ENCODE data around the gene UBR4.
"Not testable (repeated sequence)": the region's sequence is repeated elsewhere in the genome, so short reads cannot be mapped to it uniquely, and the experiment has no call there.

UBR4 gene

DNA sequence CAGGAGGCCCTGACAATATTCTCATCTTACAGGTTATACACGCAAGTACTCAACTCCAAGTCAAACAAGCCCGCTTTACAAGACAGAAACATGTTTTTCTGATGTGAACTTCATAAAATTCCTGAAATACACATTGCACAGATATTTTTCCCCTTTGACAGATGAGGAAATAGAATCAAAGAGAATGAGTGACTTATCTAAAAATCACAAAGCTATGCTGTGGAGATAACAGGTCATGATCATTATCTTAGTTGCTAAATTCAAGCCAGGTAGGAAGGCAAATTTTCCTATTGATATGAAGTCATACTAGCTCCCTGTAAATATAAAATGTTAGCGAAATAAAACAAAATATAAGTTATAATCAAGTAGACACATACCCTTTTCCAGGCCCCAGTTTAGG lies 18.3 kb downstream of the UBR4 start:
- no peak for DNase-seq (ENCODE audit: low spot score)

DNA sequence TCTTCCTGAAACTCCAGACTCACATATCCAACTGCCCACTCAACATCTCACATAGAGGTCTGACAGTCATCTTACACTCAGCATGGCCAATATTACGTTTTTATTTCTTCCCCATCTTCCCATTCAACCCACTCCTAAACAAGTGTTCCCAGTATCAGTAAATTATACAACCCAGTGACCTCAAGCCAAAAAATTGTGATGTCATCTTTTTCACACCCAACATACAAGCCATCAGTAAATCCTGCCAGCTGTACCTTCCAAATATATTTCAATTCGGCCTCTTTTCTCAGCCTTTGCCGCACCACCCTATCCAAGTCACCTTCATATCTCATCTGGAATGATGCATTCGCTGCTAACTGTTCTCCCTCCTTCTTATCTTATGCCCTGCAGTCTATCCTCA lies 19.6 kb downstream of the UBR4 start:
- DNase-seq (ENCODE audit: low spot score) = no peak

DNA sequence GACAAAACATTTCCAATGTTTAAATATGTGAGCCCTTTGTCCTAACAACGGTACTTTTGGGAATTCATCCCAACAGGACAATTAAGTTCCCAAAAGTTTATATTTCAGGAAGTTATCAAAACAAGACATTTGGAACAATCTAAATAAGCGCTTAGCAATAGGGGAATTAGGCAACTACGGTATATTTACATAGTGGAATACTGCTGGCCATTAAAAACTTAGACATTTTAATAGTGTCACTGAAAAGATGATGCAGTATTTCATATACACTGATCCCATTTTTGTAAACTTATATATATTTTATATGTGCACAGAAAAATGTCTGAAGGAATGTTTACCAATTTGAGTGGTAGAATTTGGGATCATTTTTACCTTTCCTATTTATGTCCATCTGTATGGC lies 20.8 kb downstream of the UBR4 start:
- DNase-seq (ENCODE audit: low spot score) = no peak

DNA sequence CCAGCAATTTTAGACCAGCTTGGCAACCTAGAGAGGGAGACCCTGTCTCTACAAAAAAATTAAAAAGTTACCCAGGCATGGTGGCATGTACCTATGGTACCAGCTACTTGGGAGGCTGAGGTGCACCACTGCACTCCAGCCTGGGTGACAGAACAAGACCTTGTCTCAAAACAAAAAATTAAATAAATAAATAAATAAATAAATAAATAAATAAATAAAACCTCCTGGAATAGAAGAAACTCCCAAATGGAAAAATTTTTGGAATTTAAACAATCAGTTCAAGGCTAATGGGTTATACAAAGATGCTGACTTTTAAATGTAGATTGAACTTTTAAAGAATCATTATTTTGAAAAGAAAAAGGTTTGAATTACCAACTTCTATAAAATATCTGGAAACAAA lies 22.2 kb downstream of the UBR4 start:
- no peak for DNase-seq (ENCODE audit: low spot score)

DNA sequence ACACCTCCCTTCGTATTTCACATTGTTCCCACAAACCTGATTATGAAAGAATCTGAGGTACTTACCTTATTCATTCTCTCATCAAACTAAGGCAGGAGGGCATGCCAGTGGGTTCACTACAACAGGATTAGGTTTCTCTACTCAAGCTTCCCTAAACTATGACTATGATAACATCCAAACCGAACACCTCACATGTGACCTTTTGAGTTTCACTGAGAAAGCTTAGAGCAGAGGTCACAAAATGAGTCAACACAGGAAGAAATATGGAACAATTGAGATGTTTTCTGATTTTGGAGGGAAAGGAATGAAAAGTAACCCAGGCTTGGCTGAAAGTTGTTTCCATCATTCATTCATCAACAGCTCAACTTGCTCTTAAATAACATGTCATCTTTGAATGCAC lies 24.1 kb downstream of the UBR4 start:
- DNase-seq (ENCODE audit: low spot score) = no peak

DNA sequence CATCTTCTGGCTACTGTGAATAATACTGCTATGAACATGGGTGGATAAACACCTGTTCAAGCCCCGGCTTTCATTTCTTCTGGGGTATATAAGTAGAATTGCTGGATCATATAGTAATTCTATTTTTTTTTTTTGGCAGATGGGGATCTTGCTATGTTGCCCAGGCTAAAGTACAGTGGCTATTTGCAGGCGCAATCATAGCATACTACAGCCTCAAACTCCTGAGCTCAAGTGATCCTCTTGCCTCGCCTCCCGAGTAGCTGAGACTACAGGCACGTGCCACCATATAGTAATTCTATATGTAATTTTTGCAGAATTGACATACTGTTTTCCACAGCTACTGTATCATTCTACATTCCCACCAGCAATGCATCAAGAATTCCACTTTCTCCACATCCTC lies 27.8 kb downstream of the UBR4 start:
- no peak for DNase-seq (ENCODE audit: low spot score)

DNA sequence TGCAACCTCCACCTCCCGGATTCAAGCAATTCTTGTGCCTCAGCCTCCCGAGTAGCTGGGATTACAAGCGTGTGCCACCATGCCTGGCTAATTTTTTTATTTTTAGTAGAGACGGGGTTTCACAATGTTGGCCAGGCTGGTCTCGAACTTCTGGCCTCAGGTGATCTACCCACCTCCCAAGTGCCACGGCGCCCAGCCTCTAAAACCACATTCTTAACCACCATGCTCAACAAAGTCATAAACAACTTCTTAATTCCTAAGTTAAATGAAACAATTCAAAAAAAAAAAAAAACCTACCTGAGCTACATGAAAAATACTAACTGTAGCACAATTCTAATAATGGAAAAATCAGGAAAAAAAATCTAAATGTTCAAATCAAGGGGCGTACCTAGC lies 29.8 kb downstream of the UBR4 start:
- DNase-seq (ENCODE audit: low spot score) = not testable (repeated sequence)

DNA sequence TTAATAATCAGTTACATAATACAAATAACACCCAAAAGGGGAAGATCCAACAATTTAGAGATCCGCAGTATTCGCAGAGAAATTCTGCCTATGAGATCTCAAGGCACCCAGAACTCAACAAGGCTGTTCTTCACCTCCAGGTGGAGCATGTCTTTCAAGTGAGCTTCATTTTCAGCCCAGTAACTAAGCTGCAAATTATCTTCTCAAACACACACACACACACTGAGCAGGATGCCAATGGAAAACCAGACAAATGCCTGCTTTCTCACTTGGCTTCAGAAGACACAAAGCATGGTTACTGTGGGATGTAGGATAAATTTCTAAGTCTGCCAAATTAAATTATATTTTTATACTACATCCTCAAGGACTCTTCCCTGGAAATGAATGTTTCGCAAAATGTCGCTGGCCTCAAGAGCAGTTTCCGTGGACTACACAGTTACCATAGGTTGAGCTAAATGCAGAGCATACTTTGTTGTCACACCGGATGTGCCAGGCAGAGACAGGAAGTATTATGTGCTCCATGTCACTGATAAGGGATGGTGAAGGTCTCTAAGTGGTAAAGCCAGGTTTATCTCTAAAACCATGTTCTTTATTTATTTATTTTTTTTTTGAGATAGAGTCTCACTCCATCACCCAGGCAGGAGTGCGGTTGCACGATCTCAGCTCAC lies 30.3 kb downstream of the UBR4 start:
- peak; percentile 2 for DNase-seq (ENCODE audit: low spot score)

DNA sequence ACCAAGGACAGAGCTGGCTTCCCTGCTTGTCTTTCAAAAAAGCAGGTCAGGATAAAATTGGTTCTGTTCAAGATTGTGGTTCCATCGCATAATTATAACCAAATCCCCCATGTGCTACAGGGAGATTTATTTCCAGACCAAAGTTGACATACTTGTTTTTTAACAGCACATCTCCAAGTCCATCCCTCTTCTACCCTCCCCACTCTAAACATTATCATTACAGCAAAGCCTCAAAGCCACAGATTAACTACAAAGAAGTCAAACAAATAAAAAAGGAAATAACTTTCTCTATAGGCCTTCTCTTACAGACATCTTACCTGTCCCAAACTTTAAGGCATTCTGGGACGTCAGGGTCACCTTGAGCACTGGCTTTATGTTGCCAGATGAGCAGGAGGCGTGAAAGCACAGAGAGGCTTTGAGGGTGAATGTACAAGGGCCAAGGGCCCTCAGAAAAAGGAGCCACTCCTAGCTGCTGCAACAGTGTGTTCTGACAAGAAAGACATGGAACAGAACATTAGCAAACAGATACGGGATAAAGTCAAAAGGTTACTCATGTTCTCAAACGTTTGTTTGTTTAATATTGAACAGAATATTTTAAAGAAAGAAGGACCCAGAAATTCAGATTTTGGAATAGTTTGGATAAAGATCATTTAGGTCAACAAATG lies 31.2 kb downstream of the UBR4 start:
- no peak for DNase-seq (ENCODE audit: low spot score)

DNA sequence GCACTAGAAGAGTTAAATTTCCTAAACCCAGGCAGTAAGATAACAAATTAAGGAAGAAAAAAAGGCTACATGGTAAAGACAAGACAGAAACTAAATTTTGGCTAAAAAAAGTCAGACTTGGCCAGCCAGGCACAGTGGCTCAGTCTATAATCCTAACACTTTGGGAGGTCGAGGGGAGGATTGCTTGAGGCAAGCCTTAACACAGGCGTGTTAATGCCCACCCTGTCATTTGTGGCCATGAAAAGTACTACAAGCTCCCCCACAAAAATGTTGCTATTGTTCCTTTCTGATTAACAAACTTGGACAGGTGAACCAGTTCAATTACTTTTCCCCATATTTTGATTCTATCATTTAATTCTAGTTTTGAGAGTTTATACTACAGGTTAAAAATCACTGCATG lies 32.3 kb downstream of the UBR4 start:
- no peak for DNase-seq (ENCODE audit: low spot score)

DNA sequence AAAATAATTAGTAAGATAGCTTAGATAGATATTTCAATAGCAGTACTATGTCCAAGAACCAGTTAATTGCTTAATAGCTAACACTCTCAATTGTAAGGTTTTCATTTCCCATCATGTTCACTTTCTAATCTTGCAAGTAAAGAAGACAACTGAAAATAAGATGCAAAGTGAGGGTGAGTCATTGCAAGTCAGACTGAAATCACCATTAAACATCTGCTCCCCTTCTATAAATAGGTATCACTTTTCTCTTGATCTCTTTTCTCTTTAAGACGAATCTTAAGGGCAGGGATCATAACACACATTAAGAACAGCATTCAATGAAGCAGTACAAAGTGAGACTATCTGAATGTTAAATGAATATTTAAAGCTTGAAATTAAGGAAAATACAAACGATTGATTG lies 40.4 kb downstream of the UBR4 start:
- no peak for DNase-seq (ENCODE audit: low spot score)

DNA sequence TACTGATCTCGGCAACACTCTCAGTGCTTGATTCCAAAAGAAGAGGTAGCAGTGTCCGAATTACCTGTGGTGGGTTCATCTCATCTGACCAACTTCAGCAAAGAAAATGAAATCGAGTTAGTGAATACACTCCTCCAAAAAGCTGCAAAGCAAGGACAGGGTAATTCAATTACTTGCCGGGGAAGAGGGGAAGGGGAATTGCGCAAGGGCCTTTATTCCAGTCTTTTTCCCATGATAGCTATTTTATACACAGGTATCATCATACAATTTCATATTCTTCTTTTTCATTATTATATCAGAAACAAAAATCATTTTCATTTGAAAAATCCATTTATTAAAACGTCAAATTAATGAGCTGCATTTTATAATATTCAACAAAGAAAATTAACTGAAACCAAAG lies 42.9 kb downstream of the UBR4 start:
- DNase-seq (ENCODE audit: low spot score) = no peak

DNA sequence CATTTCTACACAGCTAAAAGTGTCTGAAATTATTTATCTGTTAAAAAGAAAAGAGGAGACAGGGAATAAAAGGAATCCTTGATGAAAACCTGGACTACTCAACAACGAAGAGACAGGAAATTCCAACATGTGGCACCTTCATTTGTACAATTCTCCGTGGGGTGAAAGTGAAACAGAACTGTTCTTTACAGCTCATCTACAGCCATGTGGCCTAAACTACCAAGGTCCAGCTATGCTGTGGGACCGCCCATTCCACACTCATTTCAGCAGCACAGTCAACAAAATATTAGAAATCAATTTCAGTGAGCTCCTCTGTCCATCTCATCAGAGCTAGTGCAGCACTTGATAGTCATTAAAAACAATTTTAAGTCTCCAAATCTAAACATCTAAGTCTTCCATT lies 44.0 kb downstream of the UBR4 start:
- no peak for DNase-seq (ENCODE audit: low spot score)

DNA sequence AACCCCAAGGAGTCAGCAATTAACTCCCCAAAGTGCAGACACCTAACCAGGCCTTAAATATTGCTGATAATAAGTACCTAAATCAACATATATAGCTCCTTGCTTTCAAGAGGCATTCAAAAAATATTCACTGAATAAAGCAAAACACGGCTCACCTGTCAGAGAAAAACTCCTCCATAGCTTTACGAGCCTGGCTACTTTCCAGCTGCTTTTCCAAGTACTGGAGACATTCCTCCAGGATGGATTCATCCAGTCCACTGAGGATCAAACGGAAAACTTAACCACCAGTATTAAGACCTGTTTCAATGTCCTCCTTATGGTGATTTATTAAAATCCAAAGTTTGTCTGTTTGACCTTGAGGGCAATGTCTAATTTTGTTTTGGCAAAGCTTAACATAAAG lies 44.6 kb downstream of the UBR4 start:
- no peak for DNase-seq (ENCODE audit: low spot score)

DNA sequence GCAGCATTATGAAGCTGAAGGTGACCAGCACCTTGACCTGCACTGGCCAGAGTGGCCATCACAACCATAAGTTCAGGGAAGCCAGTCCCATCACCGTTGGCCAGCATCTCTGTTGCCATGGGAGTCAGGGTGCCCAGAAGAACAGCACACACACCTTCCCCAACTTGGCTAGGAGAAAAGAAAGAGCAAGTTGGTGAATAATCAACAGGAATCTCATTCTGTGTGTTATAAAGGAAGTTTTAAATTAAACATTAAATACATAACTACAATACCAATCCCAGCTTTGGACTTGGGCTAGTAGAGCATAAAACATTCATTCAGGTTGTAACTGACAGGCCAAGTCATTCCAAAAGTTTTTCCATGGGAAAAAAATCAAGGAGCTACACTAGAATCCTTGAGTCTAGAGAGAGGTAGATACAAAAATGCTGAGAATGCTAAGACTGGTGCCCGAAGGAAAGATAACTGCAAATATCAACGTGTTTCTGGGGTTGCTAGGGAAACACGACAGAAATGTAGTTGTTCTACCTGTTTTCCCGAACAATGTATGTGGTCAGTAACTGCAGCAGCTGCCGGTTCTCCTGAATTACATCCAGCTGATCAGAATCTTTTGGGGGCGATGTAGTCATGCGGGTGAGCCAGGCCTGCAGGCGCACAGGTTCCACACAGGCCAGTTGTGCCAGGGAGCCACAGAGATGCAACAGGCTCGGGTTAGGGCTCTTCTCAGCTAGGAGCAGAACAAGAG lies 45.6 kb downstream of the UBR4 start:
- DNase-seq (ENCODE audit: low spot score) = no peak

DNA sequence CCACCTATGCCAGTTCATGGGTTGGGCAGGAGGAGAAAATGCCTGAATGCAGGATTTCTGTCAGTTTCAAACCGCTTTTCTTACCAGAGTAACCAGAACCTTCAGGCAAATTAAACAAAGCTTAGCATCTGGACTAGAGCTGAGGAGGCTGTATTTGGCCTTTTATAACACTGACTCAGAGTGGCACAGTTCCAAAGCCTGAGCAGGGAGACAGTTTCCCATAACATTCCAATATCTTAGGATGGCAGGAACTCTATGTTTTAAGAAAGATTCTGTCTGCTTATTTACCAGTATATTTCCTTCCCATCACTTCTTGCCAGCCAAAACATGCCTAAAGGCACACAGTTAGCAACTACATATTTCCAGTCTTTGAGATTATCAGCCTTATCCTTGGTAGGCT lies 46.8 kb downstream of the UBR4 start:
- DNase-seq (ENCODE audit: low spot score) = no peak

DNA sequence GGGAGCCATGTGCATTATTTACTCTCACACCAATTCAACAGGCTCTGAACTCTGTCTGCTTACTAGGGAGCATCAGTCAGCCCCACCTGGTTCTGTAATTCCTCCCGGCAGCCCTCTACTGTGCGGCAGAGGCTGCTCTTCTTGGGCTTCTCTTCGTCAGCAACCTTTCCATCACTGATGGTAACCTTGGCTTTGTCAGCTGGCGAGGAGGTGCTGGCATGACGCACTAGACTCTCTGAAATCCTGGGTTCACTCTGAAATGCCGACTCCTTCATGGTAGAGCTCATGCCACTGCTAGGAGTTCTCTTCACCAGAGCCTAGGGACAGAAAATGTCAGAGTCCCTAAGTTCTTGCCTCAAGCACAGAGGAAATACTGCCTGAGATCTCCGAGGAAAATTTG lies 49.2 kb downstream of the UBR4 start:
- no peak for DNase-seq (ENCODE audit: low spot score)

DNA sequence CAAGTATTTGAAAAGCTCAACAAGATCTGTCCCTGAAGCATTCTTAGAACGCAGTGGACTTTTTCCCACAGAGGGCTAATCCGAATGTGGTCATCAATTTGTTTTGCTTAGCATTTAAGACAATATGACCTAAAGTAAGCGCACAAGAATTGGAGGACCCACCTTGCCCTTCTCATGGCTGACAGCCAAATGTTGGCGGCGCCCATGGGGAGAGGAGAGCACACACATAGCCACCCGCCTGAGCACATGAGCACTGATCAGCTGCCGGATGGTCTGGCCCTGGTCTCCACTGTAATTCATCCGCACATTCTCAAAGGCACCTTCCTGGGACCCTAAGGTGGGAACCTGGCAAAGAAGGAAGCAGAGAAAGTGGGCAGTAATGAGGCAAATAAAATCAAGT lies 52.4 kb downstream of the UBR4 start:
- no peak for DNase-seq (ENCODE audit: low spot score)

DNA sequence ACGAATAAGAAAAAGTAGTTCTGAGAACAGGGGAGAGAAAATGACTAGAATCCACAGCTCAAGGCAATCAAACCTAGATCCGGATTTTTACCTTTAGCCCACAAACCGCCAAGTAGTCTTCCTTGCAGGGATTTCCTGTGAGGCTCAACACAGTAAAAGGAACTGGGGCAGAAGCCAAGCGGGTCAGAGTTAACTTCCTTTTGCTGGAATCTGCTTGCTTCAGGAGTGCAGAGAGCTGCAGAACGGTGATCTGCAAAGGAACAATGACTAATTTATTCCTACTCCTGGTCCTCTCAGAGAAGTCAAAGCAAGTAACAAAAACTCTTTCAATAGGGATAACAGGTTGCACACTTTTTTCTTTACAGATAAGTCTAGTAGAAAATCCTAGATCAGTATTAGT lies 53.4 kb downstream of the UBR4 start:
- no peak for DNase-seq (ENCODE audit: low spot score)

DNA sequence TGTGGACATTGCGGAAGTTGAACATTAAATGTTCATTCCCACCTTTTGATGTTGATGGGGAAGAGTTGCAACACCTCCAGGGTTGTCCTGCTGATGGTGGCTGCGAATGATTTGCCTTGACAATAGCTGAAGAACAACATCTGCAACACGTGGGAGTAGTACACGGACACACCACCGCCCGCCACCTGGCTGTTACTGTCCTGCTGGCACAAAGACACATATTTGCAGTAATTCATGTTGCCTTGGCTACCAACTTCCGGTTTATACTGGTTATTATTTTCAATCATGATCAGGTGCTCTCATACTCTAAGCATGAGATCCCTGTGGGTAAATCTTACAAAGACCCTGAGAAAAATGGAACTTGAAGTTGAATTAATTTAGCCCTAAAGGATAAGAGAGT lies 55.2 kb downstream of the UBR4 start:
- DNase-seq (ENCODE audit: low spot score) = no peak

DNA sequence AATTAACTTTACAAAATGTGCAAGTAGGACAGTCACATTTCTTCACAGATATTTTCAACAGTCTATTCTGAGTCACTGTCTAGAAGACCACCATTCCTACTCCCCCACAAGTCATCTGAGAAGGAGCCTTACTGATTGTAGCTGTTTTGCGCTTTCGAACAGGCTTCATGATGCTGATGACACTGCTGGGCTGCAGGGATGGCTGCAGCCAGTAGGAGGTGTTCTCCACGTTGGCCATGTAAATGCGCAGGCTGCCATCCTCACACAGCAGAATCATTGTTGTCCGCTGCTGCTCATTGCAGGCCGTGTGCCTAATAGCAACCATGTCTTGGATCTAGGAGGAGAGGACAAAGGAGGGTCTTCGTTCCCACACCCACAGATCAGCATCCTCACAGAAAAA lies 56.9 kb downstream of the UBR4 start:
- DNase-seq (ENCODE audit: low spot score) = no peak

DNA sequence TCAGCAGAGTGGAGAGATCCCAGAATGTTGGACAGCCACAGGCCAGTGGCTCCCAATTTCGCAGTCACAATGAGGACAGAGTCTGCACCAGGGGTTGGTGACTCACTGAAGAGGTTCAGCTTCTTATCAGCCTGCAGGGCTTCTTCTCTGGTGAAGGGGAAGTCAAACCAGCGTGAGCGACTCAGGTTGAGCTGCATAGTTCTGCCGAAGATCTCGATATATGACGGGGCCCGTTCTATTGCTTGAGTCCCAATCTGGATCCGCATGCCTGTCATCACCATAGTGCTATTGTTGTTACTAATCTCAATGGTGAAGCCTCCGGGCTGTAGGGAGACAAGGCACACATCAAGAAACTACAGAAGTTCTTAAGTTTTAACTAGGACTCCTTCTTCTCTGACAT lies 58.5 kb downstream of the UBR4 start:
- no peak for DNase-seq (ENCODE audit: low spot score)

DNA sequence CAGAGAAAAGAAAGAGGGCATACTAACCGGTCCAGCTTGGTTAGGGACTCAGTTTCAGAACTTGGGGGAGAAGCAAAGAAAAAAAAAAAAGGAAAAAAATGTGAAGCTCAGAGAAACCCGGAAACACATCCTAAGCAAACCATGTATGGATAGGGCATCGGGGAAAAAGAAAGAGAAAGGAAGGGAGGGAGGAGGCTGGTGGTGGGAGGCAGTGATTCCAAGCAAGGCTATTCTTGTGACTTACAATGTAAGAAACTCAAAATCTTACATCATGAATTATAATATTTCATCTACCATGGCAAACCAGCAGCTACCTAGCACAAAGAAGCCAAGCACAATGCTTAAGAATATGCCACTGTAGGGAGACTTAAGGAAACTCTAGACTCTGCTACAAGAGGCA lies 60.3 kb downstream of the UBR4 start:
- no peak for DNase-seq (ENCODE audit: low spot score)
